OCI-LY3 (cell line): ENCODE results near the gene ABCC10.

Experiments
- H2AFZ ChIP-seq: fragments of 200-600, 300-600 bp; shearing (Covaris generic); 2 replicates; pipeline ENCODE4 v1.6.0; 2014; ENCODE audit warnings: antibody characterized with exemption, low read depth, low read length
- H3K27ac ChIP-seq: fragments of 200-600, 300-600 bp; sonication (generic); 2 replicates; pipeline ENCODE4 v1.5.1; 2014; ENCODE audit warnings: mild to moderate bottlenecking, low read length, moderate library complexity, mixed read lengths
- H3K27me3 ChIP-seq: fragments of 200-600, 300-600 bp; sonication (generic); 2 replicates; pipeline ENCODE4 v1.6.1; 2014; ENCODE audit warnings: low read depth, low read length, mixed read lengths
- H3K36me3 ChIP-seq: fragments of 200-600, 300-600 bp; sonication (generic); replicated peaks from 2 replicates; pipeline ENCODE3; 2014; ENCODE audit warnings: low read depth, low read length, mixed read lengths
- H3K4me1 ChIP-seq: fragments of 300-600, 200-600 bp; sonication (generic); 2 replicates; pipeline ENCODE4 v1.6.1; 2014; ENCODE audit warnings: low read length, mixed read lengths
- H3K4me2 ChIP-seq: fragments of 200-600, 300-600 bp; sonication (generic); 2 replicates; pipeline ENCODE4 v1.6.1; 2014; ENCODE audit warnings: low read length, mixed read lengths
- H3K4me3 ChIP-seq: fragments of 300-600, 200-600 bp; sonication (generic); 2 replicates; pipeline ENCODE4 v1.5.1; 2014; ENCODE audit warnings: antibody characterized with exemption, mild to moderate bottlenecking, low read length, moderate library complexity
- H3K79me2 ChIP-seq: fragments of 300-600, 200-600 bp; shearing (Covaris generic); 2 replicates; pipeline ENCODE4 v1.6.1; 2014; ENCODE audit warnings: mild to moderate bottlenecking, low read length, mixed read lengths
- H3K9ac ChIP-seq: fragments of 300-600, 200-600 bp; shearing (Covaris generic); 2 replicates; pipeline ENCODE4 v1.6.0; 2014; ENCODE audit warnings: mild to moderate bottlenecking, low read length, moderate library complexity
- H3K9me3 ChIP-seq: fragments of 200-600, 300-600 bp; shearing (Covaris generic); 2 replicates; pipeline ENCODE4 v1.6.1; 2014; ENCODE audit warnings: low read length, mixed read lengths; ENCODE audit not compliant: insufficient read depth
- H4K20me1 ChIP-seq: fragments of 200-600, 300-600 bp; sonication (generic); 2 replicates; pipeline ENCODE4 v1.6.1; 2016; ENCODE audit warnings: low read length, mixed read lengths; ENCODE audit not compliant: insufficient read depth
- EZH2phosphoT487 ChIP-seq: fragments of 200-600 bp; shearing (Covaris generic); IDR thresholded peaks from 2 replicates; pipeline ENCODE4 v1.6.1; 2018; ENCODE audit warnings: antibody characterized with exemption, mixed run types, low read depth
- TF ChIP-seq, protein P1 (sequence below): fragments of 200-600, 300-600 bp; sonication (generic); IDR thresholded peaks from 2 replicates; pipeline ENCODE4 v1.5.1; 2014; ENCODE audit warnings: antibody characterized with exemption, low read length, low read depth

The ABCC10 gene

DNA sequence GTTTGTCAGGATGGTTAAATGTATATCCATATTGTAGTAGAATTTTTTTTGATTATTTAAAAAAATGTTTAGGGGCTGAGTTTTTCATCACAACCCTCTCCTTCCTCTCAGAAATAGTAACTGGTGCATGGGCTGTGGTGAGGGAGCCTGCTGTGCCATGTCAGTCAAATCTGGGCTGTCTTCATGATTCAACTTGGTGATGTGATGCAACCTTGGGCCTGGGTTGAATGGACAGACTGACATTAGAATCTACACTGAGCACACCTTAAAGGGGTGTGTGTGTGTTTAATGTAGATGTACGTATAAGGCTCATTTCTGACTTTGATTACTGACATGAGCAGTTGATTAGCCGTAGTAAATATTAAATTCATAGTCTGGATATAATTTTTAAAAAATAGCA lies 53.7 kb downstream of the ABCC10 start:
- Histone ChIP-seq H3K4me2 (no peak overlapping the region), H3K79me2 (peaks cover 64% of the 10 kb centered on the region), H3K4me3 (no peak overlapping the region), H2AFZ (no peak overlapping the region), H3K27ac (no peak overlapping the region), H4K20me1 (peaks cover 10% of the 10 kb centered on the region; the same call in 1 of the 2 replicates), H3K9ac (no peak overlapping the region), H3K9me3 (no peaks in the 10 kb centered on the region), H3K27me3 (no peaks in the 10 kb centered on the region), H3K4me1 (peaks cover 14% of the 10 kb centered on the region), H3K36me3 (peaks cover 4% of the 10 kb centered on the region)
- no peak for TF ChIP-seq EZH2phosphoT487

DNA sequence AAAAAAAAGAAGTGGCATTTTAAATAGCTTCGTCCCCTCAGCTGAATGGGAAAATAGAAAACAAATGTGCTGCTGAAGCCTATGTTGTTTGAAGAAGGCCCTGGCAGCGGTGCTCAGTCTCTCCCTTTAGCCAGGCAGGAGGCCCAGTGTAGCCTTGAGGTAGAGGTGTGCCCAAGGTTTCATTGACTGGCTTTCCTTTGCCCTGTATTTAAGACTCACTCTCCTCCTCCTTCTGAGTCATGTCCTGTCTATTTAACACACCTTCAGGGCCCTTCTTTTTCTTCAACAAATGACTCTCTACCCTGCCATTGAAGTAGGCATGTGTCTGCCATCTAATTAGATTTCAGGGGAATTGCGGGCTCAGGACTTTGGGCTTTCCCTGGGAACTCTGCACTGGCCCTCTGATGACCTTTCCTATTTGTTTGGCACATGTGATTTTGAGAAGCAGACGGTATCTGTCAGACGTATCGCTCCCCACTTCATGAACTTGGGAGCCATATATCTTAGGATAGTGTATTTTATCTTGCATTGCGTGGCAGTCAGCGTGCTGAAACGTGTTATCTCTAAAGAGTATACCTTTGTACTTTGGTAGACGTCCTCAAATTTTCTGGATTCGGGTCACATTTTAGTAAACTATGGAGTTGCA lies 54.4 kb downstream of the ABCC10 start:
- peaks cover 12% of the 10 kb centered on the region for H3K4me1 ChIP-seq
- H3K9me3 ChIP-seq: no peaks in the 10 kb centered on the region
- H3K79me2 ChIP-seq: peaks cover 66% of the 10 kb centered on the region
- H3K36me3 ChIP-seq: peaks cover 4% of the 10 kb centered on the region
- no peak for TF ChIP-seq EZH2phosphoT487
- TF ChIP-seq, protein P1, sequence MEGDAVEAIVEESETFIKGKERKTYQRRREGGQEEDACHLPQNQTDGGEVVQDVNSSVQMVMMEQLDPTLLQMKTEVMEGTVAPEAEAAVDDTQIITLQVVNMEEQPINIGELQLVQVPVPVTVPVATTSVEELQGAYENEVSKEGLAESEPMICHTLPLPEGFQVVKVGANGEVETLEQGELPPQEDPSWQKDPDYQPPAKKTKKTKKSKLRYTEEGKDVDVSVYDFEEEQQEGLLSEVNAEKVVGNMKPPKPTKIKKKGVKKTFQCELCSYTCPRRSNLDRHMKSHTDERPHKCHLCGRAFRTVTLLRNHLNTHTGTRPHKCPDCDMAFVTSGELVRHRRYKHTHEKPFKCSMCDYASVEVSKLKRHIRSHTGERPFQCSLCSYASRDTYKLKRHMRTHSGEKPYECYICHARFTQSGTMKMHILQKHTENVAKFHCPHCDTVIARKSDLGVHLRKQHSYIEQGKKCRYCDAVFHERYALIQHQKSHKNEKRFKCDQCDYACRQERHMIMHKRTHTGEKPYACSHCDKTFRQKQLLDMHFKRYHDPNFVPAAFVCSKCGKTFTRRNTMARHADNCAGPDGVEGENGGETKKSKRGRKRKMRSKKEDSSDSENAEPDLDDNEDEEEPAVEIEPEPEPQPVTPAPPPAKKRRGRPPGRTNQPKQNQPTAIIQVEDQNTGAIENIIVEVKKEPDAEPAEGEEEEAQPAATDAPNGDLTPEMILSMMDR: no peak
- H3K9ac ChIP-seq: no peak overlapping the region
- no peak overlapping the region for H2AFZ ChIP-seq
- peaks cover 12% of the 10 kb centered on the region; the same call in 1 of the 2 replicates for H4K20me1 ChIP-seq
- no peak overlapping the region for H3K27ac ChIP-seq
- no peaks in the 10 kb centered on the region for H3K27me3 ChIP-seq
- H3K4me2 ChIP-seq: no peak overlapping the region
- no peak overlapping the region for H3K4me3 ChIP-seq

DNA sequence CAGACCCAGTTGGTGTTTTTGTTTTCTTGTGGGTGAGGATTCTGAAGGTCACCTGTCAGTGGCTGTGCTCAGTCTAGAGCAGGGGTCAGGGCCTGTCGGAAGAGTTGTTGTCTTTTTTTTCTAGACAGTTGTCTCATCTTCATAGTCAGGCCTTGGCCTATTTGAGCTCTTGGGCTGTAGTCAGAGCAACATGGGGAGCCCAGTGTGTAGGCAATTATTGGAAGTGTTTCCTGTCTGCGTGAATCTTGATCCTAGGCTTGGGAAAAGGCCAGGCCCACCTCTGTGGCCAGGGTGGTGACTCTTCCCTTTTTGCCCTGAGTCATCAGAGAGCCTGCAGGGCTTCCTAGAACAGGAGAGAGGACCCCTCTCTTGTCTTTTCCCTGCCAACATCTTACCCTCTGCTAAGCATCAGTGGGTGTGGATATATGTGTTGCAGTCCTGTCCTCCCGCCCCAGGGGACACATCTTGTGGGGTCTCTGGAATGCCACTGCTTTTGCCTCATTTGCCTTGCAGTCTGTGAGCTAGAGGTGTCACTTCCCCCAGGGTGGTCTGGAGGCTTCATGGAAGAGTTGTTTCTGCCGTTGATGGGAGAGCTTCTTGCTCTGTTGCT lies 61.4 kb downstream of the ABCC10 start:
- TF ChIP-seq, protein P1: no peak
- no peak for TF ChIP-seq EZH2phosphoT487
- Histone ChIP-seq H3K27ac (no peak overlapping the region), H3K4me3 (no peak overlapping the region), H3K9ac (no peak overlapping the region), H2AFZ (no peak overlapping the region), H3K9me3 (no peaks in the 10 kb centered on the region), H3K4me2 (no peak overlapping the region), H3K27me3 (no peaks in the 10 kb centered on the region), H4K20me1 (peaks cover 34% of the 10 kb centered on the region), H3K79me2 (peaks cover 43% of the 10 kb centered on the region), H3K4me1 (no peaks in the 10 kb centered on the region), H3K36me3 (peaks cover 6% of the 10 kb centered on the region)

DNA sequence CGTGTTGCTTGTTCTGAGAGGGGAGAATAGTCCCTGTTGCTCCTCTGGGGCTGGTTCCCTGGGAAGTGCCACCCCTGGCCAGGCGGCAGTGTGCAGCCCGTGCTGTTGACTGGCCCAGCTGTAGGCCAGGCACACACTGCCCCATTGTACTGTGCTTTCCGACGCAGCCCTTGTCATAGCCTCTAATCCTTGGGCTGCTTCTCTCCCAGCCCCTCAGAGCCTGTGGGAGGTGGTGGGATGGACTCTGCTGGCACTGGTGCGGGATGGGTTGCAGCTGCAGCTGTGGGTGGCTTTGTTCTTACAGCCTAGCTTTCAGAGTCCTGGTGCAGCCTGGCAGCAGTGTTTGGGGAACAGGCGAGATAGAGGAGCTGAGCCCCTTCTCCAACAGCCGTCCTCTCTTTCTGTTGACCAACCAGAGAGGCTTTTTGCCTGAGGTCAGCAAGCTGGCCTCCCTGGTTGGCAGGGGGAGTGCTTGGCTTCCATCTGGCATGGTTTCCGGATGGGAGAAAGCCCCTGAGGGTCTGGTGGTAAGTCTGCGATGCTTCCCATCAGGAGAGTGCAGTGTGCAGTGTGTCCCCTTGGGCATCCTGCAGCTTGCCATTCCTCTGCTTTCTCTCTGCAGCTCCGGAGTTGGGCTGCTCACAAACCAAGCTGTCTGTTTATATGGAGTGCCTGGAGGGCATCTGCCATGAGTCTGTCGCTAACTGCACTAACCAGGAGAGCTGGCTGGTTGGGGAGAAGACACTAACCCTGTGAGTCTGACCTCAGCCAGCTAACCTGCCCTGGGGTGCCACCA lies 62.1 kb downstream of the ABCC10 start:
- Histone ChIP-seq H3K4me3 (no peak overlapping the region), H3K36me3 (peaks cover 6% of the 10 kb centered on the region), H3K9me3 (no peaks in the 10 kb centered on the region), H4K20me1 (peaks cover 37% of the 10 kb centered on the region), H3K4me2 (no peak overlapping the region), H3K4me1 (no peaks in the 10 kb centered on the region), H3K27ac (no peak overlapping the region), H3K79me2 (peaks cover 43% of the 10 kb centered on the region), H2AFZ (no peak overlapping the region), H3K9ac (no peak overlapping the region), H3K27me3 (no peaks in the 10 kb centered on the region)
- TF ChIP-seq, protein P1: no peak
- no peak for TF ChIP-seq EZH2phosphoT487
